CD4-positive, alpha-beta T cell treated with Interleukin-17A for 4 hours (primary cell): Measurements from ENCODE around the gene JUND.

Experiments used
- DNase-seq: peaks from one replicate; pipeline ENCODE4 v3.0.0-alpha.2; 2020; ENCODE audit warnings: mixed read lengths

JUND gene

DNA sequence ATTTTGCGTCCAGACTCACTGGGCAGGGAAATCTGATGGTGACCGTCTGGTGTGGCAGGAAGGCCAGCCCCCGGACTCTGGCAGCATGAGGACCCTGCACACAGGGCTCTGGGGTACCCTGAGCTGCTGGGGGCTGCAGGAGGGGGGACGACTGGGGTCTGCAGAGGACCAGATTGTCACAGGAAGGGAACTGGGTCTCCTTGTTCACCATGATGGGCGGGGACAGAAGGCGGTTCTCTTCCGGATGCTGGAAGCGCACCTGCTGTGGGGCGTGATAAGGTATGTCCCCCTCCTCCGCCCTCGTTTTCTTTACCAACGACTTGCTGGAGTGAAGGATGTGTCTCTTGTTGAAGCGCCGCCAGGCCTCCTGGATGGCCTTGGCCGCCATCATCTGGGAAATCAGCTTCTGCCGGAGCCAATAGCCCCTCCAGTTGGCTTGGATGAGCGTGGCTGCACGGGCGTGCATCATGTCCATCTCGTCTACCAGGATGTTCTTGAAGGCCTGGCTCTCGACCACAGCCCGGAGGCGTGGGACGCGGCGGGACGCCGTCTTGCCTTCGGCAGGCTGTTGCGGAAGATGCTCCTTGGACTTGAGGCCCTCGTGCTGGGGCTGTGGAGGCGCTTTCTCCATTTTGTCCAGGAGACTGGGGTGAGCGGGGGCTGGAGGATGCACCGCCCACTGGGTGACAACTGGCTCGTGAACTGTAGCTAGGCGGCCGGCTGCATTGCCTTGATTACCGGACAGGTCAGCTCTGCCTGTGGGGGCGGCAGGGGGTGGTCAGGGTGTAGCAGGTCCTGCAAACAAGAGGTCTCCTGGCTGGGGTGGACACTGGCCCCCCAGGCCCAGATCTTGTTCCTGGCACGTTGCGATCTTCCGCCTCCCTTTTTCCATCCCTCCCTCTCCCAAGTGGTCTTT lies 14.4 kb downstream of the JUND start:
- DNase-seq: no peak

GRCh38 chr19:18265582-18265981 lies 15.8 kb downstream of the JUND start:
- no peak for DNase-seq

GRCh38 chr19:18264971-18265540 lies 16.4 kb downstream of the JUND start:
- no peak for DNase-seq

DNA sequence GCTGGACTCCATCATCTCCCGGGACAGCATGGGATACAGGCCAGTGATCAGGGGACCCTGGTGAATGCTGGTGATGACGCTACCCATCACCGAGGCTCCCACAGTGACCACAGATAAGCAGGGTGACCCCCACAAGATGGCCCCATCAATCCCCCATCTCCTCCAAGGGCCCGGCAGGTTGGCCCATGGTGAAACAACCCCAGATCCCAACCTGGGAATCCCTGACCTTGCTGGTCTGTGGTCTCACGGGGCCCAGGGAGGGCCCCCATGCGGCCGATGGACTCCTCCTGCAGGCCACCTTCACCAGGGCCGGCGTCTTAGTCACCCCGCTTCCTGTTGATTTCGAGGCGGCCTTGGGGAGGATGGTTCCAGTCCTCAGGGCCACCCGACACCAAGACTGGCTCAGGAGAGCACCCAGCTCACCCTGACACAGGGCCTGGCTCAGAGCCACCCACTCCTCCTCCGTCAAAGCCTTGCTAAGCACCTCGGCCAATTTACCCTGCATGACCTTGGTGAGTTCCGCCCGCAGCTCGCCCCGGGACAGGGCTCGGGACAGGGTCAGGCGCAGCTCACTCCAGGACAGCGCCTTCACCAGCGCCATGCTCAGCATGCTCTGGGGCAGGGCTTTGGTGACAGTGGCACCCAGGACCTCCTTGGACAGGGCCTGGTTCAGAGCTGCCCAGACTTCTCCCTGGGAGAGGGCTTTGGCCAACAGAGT lies 17.1 kb downstream of the JUND start:
- no peak for DNase-seq

GRCh38 chr19:18263324-18264136 lies 17.9 kb downstream of the JUND start:
- no peak for DNase-seq

DNA sequence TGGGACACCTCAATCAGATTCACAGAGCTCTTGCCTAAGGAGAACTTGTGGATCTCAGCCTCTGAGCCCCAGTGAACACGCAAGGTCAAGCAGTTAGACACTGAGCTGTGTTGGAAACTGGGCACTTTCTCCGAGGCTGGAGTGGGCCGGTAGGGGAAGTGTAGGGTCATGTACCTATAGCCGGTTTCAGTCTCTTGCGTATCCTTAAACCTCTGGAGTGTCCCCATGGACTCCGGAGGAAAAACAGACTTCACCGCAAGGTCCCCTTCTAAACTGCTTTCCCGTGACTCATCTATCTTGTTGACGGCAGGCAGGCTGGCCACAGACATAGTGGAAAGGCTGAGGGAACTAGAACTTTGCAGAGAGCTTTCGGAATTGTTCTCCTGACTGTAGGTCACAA lies 18.5 kb downstream of the JUND start:
- DNase-seq: no peak

- DNase-seq: no peak
Measured at GRCh38 chr19:18262144-18262543, 19.3 kb downstream of the JUND start.

DNA sequence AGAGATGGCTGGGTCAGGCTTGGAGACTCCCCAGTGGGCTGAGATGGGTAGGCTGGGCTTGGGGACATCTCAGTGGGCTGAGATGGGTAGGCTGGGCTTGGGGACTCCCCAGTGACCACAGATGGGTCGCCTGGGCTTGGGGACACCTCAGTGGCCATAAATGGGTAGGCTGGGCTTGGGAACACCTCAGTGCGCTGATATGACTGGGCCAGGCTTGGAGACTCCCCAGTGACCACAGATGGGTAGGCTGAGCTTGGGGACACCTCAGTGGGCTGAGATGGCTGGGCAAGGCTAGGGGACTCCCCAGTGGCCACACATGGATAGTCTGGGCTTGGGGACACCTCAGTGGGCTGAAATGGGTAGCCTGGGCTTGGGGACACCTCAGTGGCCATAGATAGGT lies 19.9 kb downstream of the JUND start:
- no peak for DNase-seq

DNA sequence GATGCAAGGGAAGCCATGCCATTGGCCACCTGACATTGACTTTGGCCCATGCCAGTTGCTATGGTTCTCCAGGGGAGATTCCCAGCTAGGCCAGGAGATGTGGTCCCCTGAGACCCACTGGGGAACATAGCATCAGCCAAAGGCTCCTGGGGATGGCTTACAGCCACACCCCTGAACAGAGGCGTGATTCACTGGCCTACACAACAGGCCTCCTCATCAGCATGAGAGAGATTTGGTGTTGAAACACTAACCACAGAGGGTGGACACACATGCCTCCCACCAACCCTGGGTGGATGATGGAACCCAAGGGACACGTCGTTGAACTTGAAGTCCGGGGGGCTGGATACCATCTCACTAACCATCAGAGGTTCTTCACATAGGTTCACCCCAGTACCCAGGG lies 21.5 kb downstream of the JUND start:
- DNase-seq: no peak

DNA sequence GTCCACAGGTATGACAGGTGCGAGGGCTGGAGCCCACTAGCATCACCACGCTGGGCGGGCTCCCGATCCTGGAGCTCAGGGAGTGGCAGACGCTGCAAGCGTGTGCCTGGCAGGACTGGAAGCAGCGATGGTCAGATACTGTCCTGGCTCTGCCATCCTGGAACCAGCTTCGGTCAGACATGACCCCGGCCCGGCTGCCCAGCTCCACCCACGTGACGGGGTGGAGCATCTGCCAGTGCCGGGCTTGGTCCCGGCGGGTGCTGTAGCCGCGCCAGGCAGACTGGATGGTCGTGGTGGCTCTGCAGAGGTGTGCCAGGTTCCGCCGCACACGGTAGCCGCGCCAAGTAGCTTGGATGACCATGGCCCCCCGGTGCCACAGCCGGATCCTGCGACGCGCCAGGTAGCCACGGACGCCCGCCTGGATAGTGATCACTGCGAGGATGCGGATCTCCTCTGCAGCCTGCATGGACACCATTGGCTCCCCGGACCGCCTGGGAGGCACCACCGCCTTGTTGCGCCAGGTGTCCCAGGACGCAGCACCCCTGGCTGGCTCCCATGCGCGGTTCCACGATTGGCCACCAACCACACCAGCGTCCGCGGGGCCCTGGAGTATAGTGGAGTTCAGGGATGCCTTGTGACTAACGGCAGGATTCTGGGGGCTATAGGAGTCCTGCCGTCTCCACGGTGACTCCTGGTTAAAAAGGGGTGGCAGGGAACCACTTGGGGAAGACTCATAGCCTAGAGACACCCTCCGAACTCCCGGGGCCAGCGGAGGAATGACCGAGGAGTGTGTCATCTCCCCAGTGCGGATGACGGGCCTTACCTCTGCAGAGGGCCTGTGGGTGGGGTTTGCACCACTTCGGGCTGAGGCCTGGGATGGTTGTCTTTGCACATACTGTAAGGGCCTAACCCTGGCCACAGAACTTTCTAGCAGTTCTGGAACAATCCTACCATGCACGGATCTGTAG lies 23.6 kb downstream of the JUND start:
- no peak for DNase-seq

GRCh38 chr19:18254546-18255503 lies 26.6 kb downstream of the JUND start:
- DNase-seq: no peak

DNA sequence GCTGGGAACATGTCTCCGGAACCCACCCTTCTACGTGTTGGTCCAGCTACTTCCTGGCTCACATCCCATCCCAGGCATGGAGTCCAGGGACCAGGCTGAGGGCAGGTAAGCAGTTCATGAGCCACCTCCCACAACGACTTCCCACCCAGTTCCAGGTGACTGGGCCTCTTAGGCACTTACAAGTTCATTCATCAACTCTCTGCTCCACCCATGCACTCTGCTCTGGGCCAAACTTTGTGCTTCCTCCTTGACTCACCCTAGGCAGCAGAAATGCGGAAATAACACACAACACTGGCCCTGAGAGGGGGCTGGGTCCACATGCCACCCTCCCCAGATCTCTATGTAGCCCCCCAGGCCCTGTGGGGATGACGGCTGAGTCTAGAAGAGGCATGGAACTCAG lies 27.7 kb downstream of the JUND start:
- no peak for DNase-seq

DNA sequence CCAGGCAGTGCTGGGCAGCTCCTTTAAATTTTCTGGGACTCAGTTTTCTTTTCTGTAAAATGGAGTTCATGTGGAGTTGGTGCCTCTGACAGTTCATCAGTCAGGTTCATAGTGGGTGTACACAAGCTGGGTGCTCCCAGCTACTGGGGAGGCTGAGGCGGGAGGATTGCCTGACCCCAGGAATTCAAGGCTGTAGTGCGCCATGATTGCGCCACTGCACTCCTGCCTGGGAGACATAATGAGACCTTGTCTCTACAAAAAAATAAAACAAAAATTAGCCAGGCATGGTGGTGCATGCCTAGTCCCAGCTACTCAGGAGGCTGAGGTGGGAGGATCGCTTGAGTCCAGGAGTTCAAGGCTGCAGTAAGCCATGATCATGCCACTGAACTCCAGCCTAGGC lies 28.3 kb downstream of the JUND start:
- DNase-seq: no peak

DNA sequence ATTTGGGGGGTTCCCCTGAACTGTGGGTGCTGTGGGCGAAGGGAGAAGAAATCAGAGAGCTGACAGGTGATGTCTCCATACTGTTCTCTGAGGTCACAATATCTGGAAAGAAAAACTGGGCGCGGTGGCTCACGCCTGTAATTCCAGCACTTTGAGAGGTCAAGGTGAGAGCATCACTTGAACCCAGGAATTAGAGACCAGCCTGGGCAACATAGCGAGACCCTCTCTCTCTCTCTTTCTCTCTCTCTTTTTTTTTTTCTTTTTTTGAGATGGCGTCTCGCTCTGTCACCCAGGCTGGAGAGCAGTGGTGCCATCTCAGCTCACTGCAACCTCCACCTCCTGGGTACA lies 29.1 kb downstream of the JUND start:
- no peak for DNase-seq

DNA sequence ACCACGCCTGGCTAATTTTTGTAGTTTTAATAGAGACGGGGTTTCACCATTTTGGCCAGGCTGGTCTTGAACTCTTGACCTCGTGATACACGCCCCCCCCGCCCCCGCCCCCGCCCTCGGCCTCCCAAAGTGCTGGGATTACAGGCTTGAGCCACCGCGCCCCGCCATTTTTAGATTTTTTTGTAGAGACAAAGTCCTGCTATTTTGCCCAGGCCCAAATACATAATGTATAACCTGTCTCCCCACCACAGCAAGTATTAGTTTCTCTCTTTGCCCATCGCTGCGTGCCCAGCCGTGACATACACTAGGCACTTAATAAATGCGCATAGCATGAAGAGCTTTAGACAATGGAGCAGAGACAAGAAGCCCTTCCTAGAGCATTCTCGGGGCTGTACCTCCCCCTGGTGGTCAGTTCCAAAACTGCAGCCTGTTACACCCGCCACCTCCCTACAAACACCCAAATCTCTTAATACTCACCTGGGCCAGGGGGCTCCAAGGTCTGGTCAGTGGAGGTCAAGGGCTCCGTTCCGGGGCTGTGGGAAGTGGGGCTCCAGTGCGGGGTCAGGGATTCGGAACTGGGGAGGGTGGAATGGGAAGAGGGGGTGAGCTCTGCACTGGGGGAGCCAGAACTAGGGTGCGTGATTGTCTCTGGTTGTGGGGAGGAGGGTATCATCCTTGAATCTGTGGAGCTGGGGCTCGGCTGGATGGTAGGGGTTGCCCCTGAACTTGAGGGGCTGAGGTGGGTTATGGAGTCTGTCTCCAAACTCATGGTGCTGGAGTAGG lies 29.6 kb downstream of the JUND start:
- peak; percentile 87 for DNase-seq

- no peak for DNase-seq
Measured at GRCh38 chr19:18249834-18250233, 31.6 kb downstream of the JUND start.

- no peak for DNase-seq
Measured at GRCh38 chr19:18245297-18245696, 36.1 kb downstream of the JUND start.

DNA sequence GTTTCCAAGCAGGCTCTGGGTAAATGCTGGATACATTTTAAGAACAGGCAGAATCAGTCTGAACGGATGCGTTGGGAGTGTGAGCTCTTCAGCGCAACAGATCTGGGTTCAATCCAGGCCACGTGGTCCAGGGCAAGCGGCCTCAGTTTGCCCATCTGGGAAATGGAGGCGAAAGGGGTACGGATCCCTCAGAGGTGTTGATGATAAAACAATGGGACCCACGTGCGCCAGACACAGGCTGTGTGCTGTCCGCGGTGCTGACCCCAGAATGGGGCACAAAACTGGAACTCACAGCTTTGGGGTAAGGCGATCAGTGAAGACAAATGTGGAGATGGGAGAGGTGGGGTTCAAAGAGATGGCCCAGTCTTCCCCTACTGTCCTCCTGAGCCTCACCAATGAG lies 42.1 kb downstream of the JUND start:
- no peak for DNase-seq

- no peak for DNase-seq
Measured at GRCh38 chr19:18234194-18234593, 47.2 kb downstream of the JUND start.
